ENCODE results near the gene SORCS2.

The SORCS2 gene

DNA sequence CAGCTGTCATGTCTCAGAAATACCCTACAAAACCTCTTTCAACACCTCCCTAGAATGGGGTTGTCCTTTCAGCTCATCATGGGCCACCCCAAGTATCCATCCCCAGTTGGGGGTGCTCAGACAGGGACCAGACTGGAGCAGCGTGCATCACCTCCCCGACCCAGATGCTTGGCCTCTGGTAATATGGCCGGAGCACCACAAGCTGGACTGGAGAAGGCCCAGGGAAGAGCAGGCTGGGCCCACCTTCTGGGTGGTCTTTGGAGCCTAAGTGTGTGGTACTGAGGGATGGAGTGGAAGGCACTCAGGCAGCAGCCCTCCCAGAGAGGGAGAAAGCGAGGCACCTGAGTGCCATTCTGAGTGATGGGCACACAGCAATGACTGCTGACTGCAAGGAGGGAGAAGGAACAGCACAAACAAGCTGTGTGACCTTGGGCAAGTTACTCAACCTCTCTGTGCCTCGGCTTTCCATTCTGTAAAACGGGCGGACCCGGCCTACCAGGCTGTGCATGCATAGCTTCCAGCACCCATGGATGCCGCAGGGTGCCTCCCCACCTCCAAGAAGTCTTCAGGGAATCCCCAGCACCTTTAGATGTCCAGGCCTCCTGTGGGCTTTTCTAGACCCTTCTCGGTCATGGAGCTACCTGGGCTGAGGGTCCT is 519.1 kb downstream of the SORCS2 start:
- Histone ChIP-seq H3K4me1 (ENCODE audit: control extremely low read depth in 1 of 4, control insufficient read depth in 4 of 4, insufficient read depth in 4 of 4, low read length in 3 of 4) (no peaks in the 10 kb centered on the region), H3K9me3 (ENCODE audit: control extremely low read depth in 1 of 5, control insufficient read depth in 4 of 5, insufficient read depth in 2 of 5, low read depth in 1 of 5, low read length in 4 of 5) (peaks cover 0 to 3% (median 0%) of the 10 kb centered on the region in 5 experiments), H3K27me3 (replicated peaks in 2 of 5; ENCODE audit: control insufficient read depth in 4 of 5, insufficient read depth in 5 of 5, low read length in 4 of 5) (peaks cover 0 to 15% (median 2%) of the 10 kb centered on the region in 5 experiments), H3K4me3 (ENCODE audit: control insufficient read depth in 1 of 7, extremely low read depth in 1 of 7, insufficient read depth in 4 of 7, low read depth in 2 of 7, low read length in 6 of 7) (no peak overlapping the region), H3K36me3 (ENCODE audit: control insufficient read depth in 4 of 4, insufficient read depth in 4 of 4, low read length in 3 of 4) (no peaks in the 10 kb centered on the region), H3K27ac (ENCODE audit: insufficient read depth in 1 of 2, low read depth in 1 of 2, low read length in 2 of 2, poor library complexity in 1 of 2, severe bottlenecking in 2 of 2) (no peak overlapping the region)
- CTCF ChIA-PET: interaction anchor here (1.0 to 1.3 kb wide), 2 partner anchors 10 to 18 kb away, joined by 3 read pairs; no protein-coding TSS in a partner anchor
- POLR2A ChIA-PET: no interaction called here
- DNase-seq: no peak
- 97% methylated on average over 10 of the region's 10 CpGs for WGBS (ENCODE audit: insufficient coverage)

DNA sequence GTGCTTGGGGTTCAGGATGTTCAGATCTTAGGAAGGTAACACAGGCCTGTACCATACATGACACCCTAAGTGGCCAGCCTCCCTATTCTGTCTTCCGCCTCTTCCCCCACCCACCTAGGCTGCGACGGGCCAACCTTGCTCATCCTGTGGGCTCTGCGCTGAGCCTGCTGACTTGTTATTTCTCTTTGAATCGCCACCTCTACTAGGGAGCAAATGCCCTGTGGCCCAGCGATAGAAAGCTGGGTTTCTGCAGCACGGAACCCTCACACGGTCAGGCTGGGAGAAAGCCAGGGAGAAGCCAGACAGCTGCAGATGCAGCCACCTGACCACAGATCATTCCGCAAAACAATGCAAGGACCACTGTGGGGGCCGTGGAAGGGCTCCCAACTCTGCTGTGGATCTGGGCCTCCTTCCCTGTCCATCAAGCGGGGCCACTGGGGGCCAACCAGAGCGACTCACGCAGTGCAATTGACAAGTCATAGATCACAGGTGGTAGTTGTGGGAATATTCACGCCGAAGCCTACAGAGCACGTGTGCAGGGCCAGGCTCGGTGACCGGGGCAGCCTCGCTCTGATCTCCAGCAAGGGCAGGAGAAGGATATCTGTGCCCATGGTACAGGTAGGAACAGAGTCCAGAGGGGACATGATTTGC is 519.8 kb downstream of the SORCS2 start:
- Histone ChIP-seq H3K4me3 (ENCODE audit: control insufficient read depth in 1 of 7, extremely low read depth in 1 of 7, insufficient read depth in 4 of 7, low read depth in 2 of 7, low read length in 6 of 7) (no peak overlapping the region), H3K4me1 (ENCODE audit: control extremely low read depth in 1 of 4, control insufficient read depth in 4 of 4, insufficient read depth in 4 of 4, low read length in 3 of 4) (no peaks in the 10 kb centered on the region), H3K27me3 (replicated peaks in 2 of 5; ENCODE audit: control insufficient read depth in 4 of 5, insufficient read depth in 5 of 5, low read length in 4 of 5) (peaks cover 0 to 21% (median 9%) of the 10 kb centered on the region in 5 experiments), H3K9me3 (ENCODE audit: control extremely low read depth in 1 of 5, control insufficient read depth in 4 of 5, insufficient read depth in 2 of 5, low read depth in 1 of 5, low read length in 4 of 5) (peaks cover 0 to 3% (median 0%) of the 10 kb centered on the region in 5 experiments), H3K27ac (ENCODE audit: insufficient read depth in 1 of 2, low read depth in 1 of 2, low read length in 2 of 2, poor library complexity in 1 of 2, severe bottlenecking in 2 of 2) (no peak overlapping the region), H3K36me3 (ENCODE audit: control insufficient read depth in 4 of 4, insufficient read depth in 4 of 4, low read length in 3 of 4) (no peaks in the 10 kb centered on the region)
- POLR2A ChIA-PET: no interaction called here
- DNase-seq: no peak
- CTCF ChIA-PET: interaction anchor here (0.6 to 1.3 kb wide), 2 partner anchors 19 to 1071 kb away, joined by 3 read pairs; no protein-coding TSS in a partner anchor
- WGBS (ENCODE audit: insufficient coverage): 92% methylated on average over 15 of the region's 19 CpGs

DNA sequence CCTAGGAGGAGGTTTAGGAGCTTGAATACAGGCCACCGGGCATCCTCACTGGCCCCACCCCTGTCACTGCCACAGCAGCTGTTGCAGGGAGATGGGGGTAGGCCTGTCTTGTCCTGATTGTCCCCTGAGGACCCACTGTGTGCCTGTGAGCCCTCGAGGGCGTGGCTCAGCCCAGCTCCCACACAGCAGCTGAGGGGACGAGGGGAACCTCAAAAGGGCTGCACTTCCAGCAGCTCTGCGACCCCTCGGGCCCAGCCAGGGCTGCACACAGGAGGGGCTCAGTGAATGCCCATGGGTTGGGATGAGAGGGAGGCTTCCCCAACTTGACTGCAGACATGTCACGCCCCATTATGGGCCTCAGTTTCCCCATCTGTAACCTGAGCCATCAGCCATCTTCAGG is 521.4 kb downstream of the SORCS2 start:
- ChIA-PET POLR2A (no interaction called here), CTCF (interaction anchor here (1.5 kb wide), 1 partner anchor 519 kb away, joined by 4 read pairs; no protein-coding TSS in a partner anchor)
- H3K36me3 ChIP-seq (ENCODE audit: control insufficient read depth in 4 of 4, insufficient read depth in 4 of 4, low read length in 3 of 4): no peaks in the 10 kb centered on the region
- peaks cover 0 to 35% (median 12%) of the 10 kb centered on the region in 5 experiments for H3K27me3 ChIP-seq (replicated peaks in 2 of 5; ENCODE audit: control insufficient read depth in 4 of 5, insufficient read depth in 5 of 5, low read length in 4 of 5)
- DNase-seq: no peak
- no peak overlapping the region for H3K27ac ChIP-seq (ENCODE audit: insufficient read depth in 1 of 2, low read depth in 1 of 2, low read length in 2 of 2, poor library complexity in 1 of 2, severe bottlenecking in 2 of 2)
- no peak overlapping the region for H3K4me3 ChIP-seq (ENCODE audit: control insufficient read depth in 1 of 7, extremely low read depth in 1 of 7, insufficient read depth in 4 of 7, low read depth in 2 of 7, low read length in 6 of 7)
- 92% methylated on average over 6 of the region's 7 CpGs for whole genome bisulfite sequencing (ENCODE audit: insufficient coverage)
- H3K4me1 ChIP-seq (ENCODE audit: control extremely low read depth in 1 of 4, control insufficient read depth in 4 of 4, insufficient read depth in 4 of 4, low read length in 3 of 4): no peaks in the 10 kb centered on the region
- H3K9me3 ChIP-seq (ENCODE audit: control extremely low read depth in 1 of 5, control insufficient read depth in 4 of 5, insufficient read depth in 2 of 5, low read depth in 1 of 5, low read length in 4 of 5): peaks cover 0 to 3% (median 0%) of the 10 kb centered on the region in 5 experiments

DNA sequence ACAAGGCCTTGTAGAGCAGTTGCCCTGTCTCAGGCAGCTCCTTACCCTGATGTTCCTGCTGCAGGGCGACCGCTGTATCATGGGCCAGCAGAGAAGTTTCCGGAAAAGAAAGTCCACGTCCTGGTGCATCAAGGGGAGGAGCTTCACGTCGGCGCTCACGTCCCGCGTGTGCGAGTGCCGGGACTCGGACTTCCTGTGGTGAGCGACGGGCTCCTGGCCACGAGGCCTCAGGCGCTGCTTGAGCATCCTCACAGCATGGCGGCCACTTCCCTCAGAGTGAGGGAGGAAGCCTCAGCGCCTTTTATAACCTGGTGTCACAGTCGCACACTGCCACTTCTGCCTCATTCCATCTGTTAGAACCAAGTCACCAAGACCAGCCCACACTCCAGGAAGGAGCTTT is 521.8 kb downstream of the SORCS2 start:
- H3K27ac ChIP-seq (ENCODE audit: insufficient read depth in 1 of 2, low read depth in 1 of 2, low read length in 2 of 2, poor library complexity in 1 of 2, severe bottlenecking in 2 of 2): no peak overlapping the region
- POLR2A ChIA-PET: no interaction called here
- H3K27me3 ChIP-seq (replicated peaks in 2 of 5; ENCODE audit: control insufficient read depth in 4 of 5, insufficient read depth in 5 of 5, low read length in 4 of 5): peaks cover 0 to 35% (median 12%) of the 10 kb centered on the region in 5 experiments
- CTCF ChIA-PET: interaction anchor here (1.1 to 1.5 kb wide), 2 partner anchors 461 to 520 kb away, joined by 3 to 4 read pairs; no protein-coding TSS in a partner anchor
- no peaks in the 10 kb centered on the region for H3K4me1 ChIP-seq (ENCODE audit: control extremely low read depth in 1 of 4, control insufficient read depth in 4 of 4, insufficient read depth in 4 of 4, low read length in 3 of 4)
- H3K4me3 ChIP-seq (ENCODE audit: control insufficient read depth in 1 of 7, extremely low read depth in 1 of 7, insufficient read depth in 4 of 7, low read depth in 2 of 7, low read length in 6 of 7): no peak overlapping the region
- peaks cover 0 to 3% (median 0%) of the 10 kb centered on the region in 5 experiments for H3K9me3 ChIP-seq (ENCODE audit: control extremely low read depth in 1 of 5, control insufficient read depth in 4 of 5, insufficient read depth in 2 of 5, low read depth in 1 of 5, low read length in 4 of 5)
- 97% methylated on average over 18 of the region's 20 CpGs for WGBS (ENCODE audit: insufficient coverage)
- no peak for DNase-seq
- H3K36me3 ChIP-seq (ENCODE audit: control insufficient read depth in 4 of 4, insufficient read depth in 4 of 4, low read length in 3 of 4): no peaks in the 10 kb centered on the region

GRCh38 chr4:7714738-7715137 is 522.4 kb downstream of the SORCS2 start:
- ChIA-PET POLR2A (no interaction called here), CTCF (interaction anchor here (1.1 to 1.5 kb wide), 4 partner anchors 86 to 523 kb away, joined by 3 to 4 read pairs (median 3); partner anchors contain the start of gene SORCS2)
- WGBS (ENCODE audit: insufficient coverage): 100% methylated on average over 1 of the region's 1 CpG
- Histone ChIP-seq H3K9me3 (ENCODE audit: control extremely low read depth in 1 of 5, control insufficient read depth in 4 of 5, insufficient read depth in 2 of 5, low read depth in 1 of 5, low read length in 4 of 5) (peaks cover 0 to 3% (median 0%) of the 10 kb centered on the region in 5 experiments), H3K27ac (ENCODE audit: insufficient read depth in 1 of 2, low read depth in 1 of 2, low read length in 2 of 2, poor library complexity in 1 of 2, severe bottlenecking in 2 of 2) (no peak overlapping the region), H3K27me3 (replicated peaks in 2 of 5; ENCODE audit: control insufficient read depth in 4 of 5, insufficient read depth in 5 of 5, low read length in 4 of 5) (peaks cover 0 to 39% (median 10%) of the 10 kb centered on the region in 5 experiments), H3K4me3 (ENCODE audit: control insufficient read depth in 1 of 7, extremely low read depth in 1 of 7, insufficient read depth in 4 of 7, low read depth in 2 of 7, low read length in 6 of 7) (no peak overlapping the region), H3K4me1 (ENCODE audit: control extremely low read depth in 1 of 4, control insufficient read depth in 4 of 4, insufficient read depth in 4 of 4, low read length in 3 of 4) (no peaks in the 10 kb centered on the region), H3K36me3 (ENCODE audit: control insufficient read depth in 4 of 4, insufficient read depth in 4 of 4, low read length in 3 of 4) (no peaks in the 10 kb centered on the region)
- no peak for DNase-seq

DNA sequence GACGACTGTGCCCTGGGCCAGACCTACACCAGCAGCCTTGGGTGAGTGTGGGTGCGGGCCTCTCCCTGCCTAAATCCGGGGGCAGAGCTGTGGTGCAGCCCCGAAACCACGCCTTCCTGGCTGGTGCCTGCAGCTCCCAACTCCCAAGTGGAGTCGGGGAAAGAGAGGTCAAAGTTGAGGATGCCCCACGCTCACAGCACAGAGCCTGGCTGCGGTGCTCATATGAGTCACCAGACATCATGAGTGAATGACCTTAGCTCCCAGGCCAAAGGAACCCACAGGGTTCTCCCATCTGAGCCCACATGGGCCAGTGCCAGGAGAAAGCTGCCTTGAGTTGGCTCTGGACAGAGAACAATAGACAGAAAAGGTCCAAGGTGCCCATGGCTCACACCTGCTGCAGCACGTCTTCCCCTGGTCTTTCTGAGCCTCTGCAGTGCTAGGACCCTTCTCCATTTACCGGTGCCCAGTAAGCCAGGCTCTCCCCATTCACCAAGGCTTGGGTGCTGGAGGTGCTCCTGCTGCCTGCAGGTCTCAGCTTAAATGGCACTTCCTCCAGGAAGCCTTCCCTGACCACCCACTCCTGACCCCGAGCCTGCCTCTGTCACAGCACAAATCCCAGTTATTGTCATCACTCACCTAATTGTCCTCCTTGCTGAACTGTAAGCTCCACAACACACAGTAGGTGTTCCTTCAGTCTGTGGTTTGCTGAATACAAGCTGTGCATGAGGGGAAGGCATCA is 523.1 kb downstream of the SORCS2 start:
- Histone ChIP-seq H3K27ac (ENCODE audit: insufficient read depth in 1 of 2, low read depth in 1 of 2, low read length in 2 of 2, poor library complexity in 1 of 2, severe bottlenecking in 2 of 2) (no peak overlapping the region), H3K36me3 (ENCODE audit: control insufficient read depth in 4 of 4, insufficient read depth in 4 of 4, low read length in 3 of 4) (no peaks in the 10 kb centered on the region), H3K27me3 (replicated peaks in 2 of 5; ENCODE audit: control insufficient read depth in 4 of 5, insufficient read depth in 5 of 5, low read length in 4 of 5) (peaks cover 0 to 45% (median 10%) of the 10 kb centered on the region in 5 experiments), H3K4me1 (ENCODE audit: control extremely low read depth in 1 of 4, control insufficient read depth in 4 of 4, insufficient read depth in 4 of 4, low read length in 3 of 4) (no peaks in the 10 kb centered on the region), H3K9me3 (ENCODE audit: control extremely low read depth in 1 of 5, control insufficient read depth in 4 of 5, insufficient read depth in 2 of 5, low read depth in 1 of 5, low read length in 4 of 5) (peaks cover 0 to 3% (median 0%) of the 10 kb centered on the region in 5 experiments), H3K4me3 (ENCODE audit: control insufficient read depth in 1 of 7, extremely low read depth in 1 of 7, insufficient read depth in 4 of 7, low read depth in 2 of 7, low read length in 6 of 7) (no peak overlapping the region)
- POLR2A ChIA-PET: no interaction called here
- 85% methylated on average over 10 of the region's 11 CpGs for WGBS (ENCODE audit: insufficient coverage)
- no peak for DNase-seq
- CTCF ChIA-PET: interaction anchor here (0.8 to 1.5 kb wide), 4 partner anchors 87 to 526 kb away, joined by 3 to 4 read pairs (median 4); partner anchors contain the start of gene SORCS2

All from common myeloid progenitor, CD34-positive (primary cell).